DND-41 (cell line): ENCODE data around the gene PTPN1.

Experiments used
- ATAC-seq: fragments of 200-7000 bp; cut with Tn5 transposase; 3 replicates; pipeline ENCODE4 v1.9.1; 2021; ENCODE audit warnings: low read depth; ENCODE audit not compliant: insufficient read depth
- DNase-seq: peaks from one replicate; pipeline ENCODE4 v3.0.0-alpha.2; 2020
- H2AFZ ChIP-seq: 2 replicates; pipeline ENCODE4 v1.6.0; 2012; ENCODE audit warnings: low read depth, low read length
- H3K27ac ChIP-seq: 2 replicates; pipeline ENCODE4 v1.5.1; 2012; ENCODE audit warnings: low read length, inconsistent platforms
- H3K27me3 ChIP-seq: fragments of 200-600 bp; sonication (generic); 2 replicates; pipeline ENCODE4 v1.6.0; 2012; ENCODE audit warnings: low read length, mild to moderate bottlenecking, inconsistent platforms; ENCODE audit not compliant: insufficient read depth, poor library complexity
- H3K36me3 ChIP-seq: 2 replicates; pipeline ENCODE4 v1.5.1; 2012; ENCODE audit warnings: low read length, inconsistent platforms; ENCODE audit not compliant: insufficient read depth
- H3K4me1 ChIP-seq: 2 replicates; pipeline ENCODE4 v1.5.1; 2012; ENCODE audit warnings: mild to moderate bottlenecking, low read length; ENCODE audit not compliant: insufficient read depth
- H3K4me2 ChIP-seq: 2 replicates; pipeline ENCODE4 v1.6.0; 2012; ENCODE audit warnings: mild to moderate bottlenecking, moderate library complexity, low read length, inconsistent platforms; ENCODE audit not compliant: insufficient read depth
- H3K4me3 ChIP-seq, 2 experiments: fragments of 200-600 bp in 1 of 2; shearing (Covaris generic) in 1 of 2; 2 replicates each; pipeline ENCODE4 v1.5.1; 2012 to 2016; ENCODE audit warnings: inconsistent platforms in 2 of 2, low read length in 2 of 2, mild to moderate bottlenecking in 2 of 2, low read depth in 1 of 2, moderate library complexity in 1 of 2
- H3K79me2 ChIP-seq: 2 replicates; pipeline ENCODE4 v1.6.0; 2012; ENCODE audit warnings: low read length, inconsistent platforms; ENCODE audit not compliant: insufficient read depth
- H3K9ac ChIP-seq: 2 replicates; pipeline ENCODE4 v1.6.0; 2012; ENCODE audit warnings: low read depth, mild to moderate bottlenecking, inconsistent platforms, low read length, moderate library complexity
- H3K9me3 ChIP-seq: 2 replicates; pipeline ENCODE4 v1.5.1; 2012; ENCODE audit warnings: low read length, moderate library complexity, mild to moderate bottlenecking, inconsistent platforms; ENCODE audit not compliant: insufficient read depth, severe bottlenecking
- H4K20me1 ChIP-seq: 2 replicates; pipeline ENCODE4 v1.6.0; 2012; ENCODE audit warnings: low read length; ENCODE audit not compliant: insufficient read depth
- EZH2 ChIP-seq: IDR thresholded peaks from 3 replicates; pipeline ENCODE4 v1.6.1; 2012; ENCODE audit warnings: borderline replicate concordance, low read depth, mild to moderate bottlenecking, moderate library complexity, low read length, inconsistent platforms; ENCODE audit not compliant: severe bottlenecking
- TF ChIP-seq, protein P1 (sequence below): IDR thresholded peaks from 2 replicates; pipeline ENCODE4 v1.5.1; 2012; ENCODE audit warnings: borderline replicate concordance, low read length, moderate library complexity, mild to moderate bottlenecking; ENCODE audit not compliant: poor library complexity, severe bottlenecking; ENCODE audit errors: extremely low read depth

Gene PTPN1

DNA sequence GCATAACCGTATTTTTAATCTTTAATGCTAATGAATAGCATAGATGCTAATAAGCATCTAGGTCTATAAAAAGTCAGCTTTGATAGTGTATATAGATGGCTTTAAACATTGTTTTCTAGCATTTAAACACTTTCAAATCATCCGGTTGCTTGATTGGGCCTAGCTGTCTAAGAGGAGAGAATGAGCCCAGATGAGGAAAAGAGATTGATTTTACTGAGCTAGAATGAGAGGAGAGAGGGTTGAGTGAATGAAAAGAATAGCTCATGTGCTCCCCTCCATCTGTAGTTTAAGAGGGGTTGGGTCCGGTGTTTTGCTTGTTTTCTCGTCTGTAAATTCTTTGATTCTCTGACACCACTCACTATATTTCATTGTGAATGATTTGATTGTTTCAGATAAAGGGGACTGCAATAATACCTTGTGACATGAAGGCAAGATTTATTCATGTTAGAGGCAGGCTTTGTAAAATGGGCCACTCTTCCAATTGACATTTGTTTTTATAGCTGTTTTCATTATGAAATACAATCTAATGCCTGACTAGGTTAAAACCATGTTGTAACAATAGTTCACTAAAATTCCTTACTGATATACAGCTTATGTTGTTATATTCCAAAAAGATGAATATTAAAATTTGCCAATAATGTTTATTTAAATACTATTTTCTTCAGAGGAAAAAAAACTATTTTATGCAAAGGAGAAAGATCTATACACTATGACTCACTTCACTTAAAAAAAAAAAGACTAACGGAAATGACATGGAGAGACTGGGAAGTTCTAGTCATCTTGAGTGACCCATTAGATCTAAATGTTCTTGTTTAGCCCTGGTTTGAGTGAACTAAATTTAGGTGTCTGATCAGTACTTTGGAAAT is 3.2 kb downstream of the PTPN1 start:
- no peak for ATAC-seq
- H3K9ac ChIP-seq: no peak overlapping the region
- DNase-seq: no peak
- H3K36me3 ChIP-seq: peaks cover 8% of the 10 kb centered on the region
- peaks cover 63% of the 10 kb centered on the region for H4K20me1 ChIP-seq
- H3K4me1 ChIP-seq: peaks cover 78% of the 10 kb centered on the region
- TF ChIP-seq, protein P1, sequence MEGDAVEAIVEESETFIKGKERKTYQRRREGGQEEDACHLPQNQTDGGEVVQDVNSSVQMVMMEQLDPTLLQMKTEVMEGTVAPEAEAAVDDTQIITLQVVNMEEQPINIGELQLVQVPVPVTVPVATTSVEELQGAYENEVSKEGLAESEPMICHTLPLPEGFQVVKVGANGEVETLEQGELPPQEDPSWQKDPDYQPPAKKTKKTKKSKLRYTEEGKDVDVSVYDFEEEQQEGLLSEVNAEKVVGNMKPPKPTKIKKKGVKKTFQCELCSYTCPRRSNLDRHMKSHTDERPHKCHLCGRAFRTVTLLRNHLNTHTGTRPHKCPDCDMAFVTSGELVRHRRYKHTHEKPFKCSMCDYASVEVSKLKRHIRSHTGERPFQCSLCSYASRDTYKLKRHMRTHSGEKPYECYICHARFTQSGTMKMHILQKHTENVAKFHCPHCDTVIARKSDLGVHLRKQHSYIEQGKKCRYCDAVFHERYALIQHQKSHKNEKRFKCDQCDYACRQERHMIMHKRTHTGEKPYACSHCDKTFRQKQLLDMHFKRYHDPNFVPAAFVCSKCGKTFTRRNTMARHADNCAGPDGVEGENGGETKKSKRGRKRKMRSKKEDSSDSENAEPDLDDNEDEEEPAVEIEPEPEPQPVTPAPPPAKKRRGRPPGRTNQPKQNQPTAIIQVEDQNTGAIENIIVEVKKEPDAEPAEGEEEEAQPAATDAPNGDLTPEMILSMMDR: no peak
- no peak for TF ChIP-seq EZH2
- H3K4me2 ChIP-seq: peak overlapping the region; percentile 95
- H3K79me2 ChIP-seq: peaks cover 80% of the 10 kb centered on the region
- no peak overlapping the region for H3K27ac ChIP-seq
- no peaks in the 10 kb centered on the region for H3K9me3 ChIP-seq
- no peaks in the 10 kb centered on the region for H3K27me3 ChIP-seq
- 0 out of 4 replicates have a peak overlapping the region, but pooled peaks of 1 of the 2 experiments have one; percentile 3 for H3K4me3 ChIP-seq
- no peak overlapping the region for H2AFZ ChIP-seq

DNA sequence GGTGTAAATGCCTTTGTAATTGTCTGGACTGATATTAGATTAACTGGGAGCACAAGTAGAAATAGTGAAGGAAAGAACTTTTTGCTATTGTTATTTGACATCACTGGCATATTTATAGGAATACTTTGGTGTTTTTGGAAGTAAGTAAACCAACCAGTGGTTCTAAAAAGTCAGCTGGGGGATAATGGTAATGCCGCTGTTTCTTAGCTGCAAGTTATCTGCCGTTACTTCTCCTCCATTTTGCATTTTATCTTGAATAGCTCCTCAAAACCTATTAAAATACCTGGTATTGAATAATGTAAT is 3.8 kb downstream of the PTPN1 start:
- Histone ChIP-seq H2AFZ (no peak overlapping the region), H4K20me1 (peaks cover 69% of the 10 kb centered on the region), H3K9ac (no peak overlapping the region), H3K4me2 (peak overlapping the region; percentile 95; the same call in 1 of the 2 replicates), H3K27me3 (no peaks in the 10 kb centered on the region), H3K79me2 (peaks cover 86% of the 10 kb centered on the region), H3K27ac (no peak overlapping the region), H3K4me1 (peaks cover 84% of the 10 kb centered on the region), H3K36me3 (peaks cover 8% of the 10 kb centered on the region), H3K9me3 (no peaks in the 10 kb centered on the region), H3K4me3 (no peak overlapping the region)
- no peak for DNase-seq
- ATAC-seq: no peak
- TF ChIP-seq EZH2: no peak
- TF ChIP-seq, protein P1: no peak

DNA sequence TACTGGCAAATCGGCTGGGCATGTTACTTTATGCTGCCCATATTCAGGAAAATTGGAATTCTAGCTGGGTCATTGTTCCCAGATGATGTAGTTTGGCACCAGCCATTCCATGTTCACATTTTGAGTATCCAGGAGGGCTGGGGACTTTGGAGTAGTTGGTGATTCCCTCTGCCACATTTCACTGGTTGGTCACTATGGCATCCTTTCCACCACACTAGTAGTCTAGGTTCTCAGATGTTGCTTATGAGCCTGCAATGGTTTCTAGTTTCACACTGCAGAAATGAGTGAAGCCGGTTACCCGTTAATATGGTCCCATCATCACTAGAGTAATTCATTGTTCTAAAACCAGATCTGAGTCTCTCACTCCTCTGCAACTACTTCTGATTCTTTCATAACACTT is 4.6 kb downstream of the PTPN1 start:
- peaks cover 93% of the 10 kb centered on the region for H3K79me2 ChIP-seq
- no peak for TF ChIP-seq EZH2
- TF ChIP-seq, protein P1: no peak
- H4K20me1 ChIP-seq: peaks cover 76% of the 10 kb centered on the region
- H3K9ac ChIP-seq: no peak overlapping the region
- no peak overlapping the region for H3K4me3 ChIP-seq
- peaks cover 8% of the 10 kb centered on the region for H3K36me3 ChIP-seq
- no peaks in the 10 kb centered on the region for H3K27me3 ChIP-seq
- no peak for ATAC-seq
- H2AFZ ChIP-seq: no peak overlapping the region
- H3K4me1 ChIP-seq: peaks cover 86% of the 10 kb centered on the region
- H3K9me3 ChIP-seq: no peaks in the 10 kb centered on the region
- H3K27ac ChIP-seq: no peak overlapping the region
- no peak for DNase-seq
- H3K4me2 ChIP-seq: no peak overlapping the region
